ENCODE results near the gene TRPC6.

GRCh38 chr11:101509922-101510321, 73.9 kb downstream of the TRPC6 start:
- TF ChIP-seq POLR2A (IDR thresholded peaks at IDR 0.05) (no peak), CTCF (IDR thresholded peaks at IDR 0.05) (no peak)

Data from lower leg skin (tissue), 3 donors.